Astrocyte (in vitro differentiated cells and primary cell): Measurements from ENCODE around the gene GCNA. TPM values are rescaled to one million over a fixed set of nuclear protein-coding genes. Genes with fewer than 3 reads are reported as not detected.
"Not testable (repeated sequence)": the region's sequence is repeated elsewhere in the genome, so short reads cannot be mapped to it uniquely, and the experiment has no call there.

Experiments used
- DNase-seq: peaks from one replicate; pipeline ENCODE4 v3.0.0-alpha.2; 2010; ENCODE audit warnings: low read depth
- FAIRE-seq: peaks from 2 replicates; lab custom pipeline; 2011; peaks lifted over from hg19 to GRCh38; lab: Jason Lieb, UNC
- H2AFZ ChIP-seq: 2 replicates; pipeline ENCODE4 v1.6.0; 2012; ENCODE audit warnings: low read depth, low read length, inconsistent platforms
- H3K27ac ChIP-seq: 2 replicates; pipeline ENCODE4 v1.5.1; 2011; ENCODE audit warnings: low read depth, low read length, inconsistent platforms
- H3K27me3 ChIP-seq: 2 replicates; pipeline ENCODE4 v1.6.0; 2011; ENCODE audit warnings: low read length, inconsistent platforms; ENCODE audit not compliant: insufficient read depth
- H3K36me3 ChIP-seq: 2 replicates; pipeline ENCODE4 v1.5.1; 2011; ENCODE audit warnings: low read length, inconsistent platforms; ENCODE audit not compliant: insufficient read depth
- H3K4me1 ChIP-seq: 2 replicates; pipeline ENCODE4 v1.5.1; 2011; ENCODE audit warnings: low read length, inconsistent platforms; ENCODE audit not compliant: insufficient read depth
- H3K4me2 ChIP-seq: 2 replicates; pipeline ENCODE4 v1.6.0; 2012; ENCODE audit warnings: low read length, inconsistent platforms
- H3K4me3 ChIP-seq: 2 replicates; pipeline ENCODE4 v1.5.1; 2011; ENCODE audit warnings: low read depth, mild to moderate bottlenecking, low read length, inconsistent platforms; ENCODE audit not compliant: insufficient read depth
- H3K79me2 ChIP-seq: 2 replicates; pipeline ENCODE4 v1.6.0; 2012; ENCODE audit warnings: mild to moderate bottlenecking, low read length, inconsistent platforms; ENCODE audit not compliant: insufficient read depth
- H3K9ac ChIP-seq: 2 replicates; pipeline ENCODE4 v1.6.0; 2012; ENCODE audit warnings: mild to moderate bottlenecking, low read length, inconsistent platforms
- H3K9me3 ChIP-seq: 2 replicates; pipeline ENCODE4 v1.5.1; 2012; ENCODE audit warnings: low read depth, mild to moderate bottlenecking, low read length, inconsistent platforms; ENCODE audit not compliant: insufficient read depth
- H4K20me1 ChIP-seq: 2 replicates; pipeline ENCODE4 v1.6.0; 2012; ENCODE audit warnings: low read length, inconsistent platforms; ENCODE audit not compliant: insufficient read depth
- H3K27ac Mint-ChIP-seq: one replicate; pipeline ENCODE4 v1.8.0; 2021; ENCODE audit warnings: mild to moderate bottlenecking, mixed read lengths; ENCODE audit not compliant: unreplicated experiment
- H3K27me3 Mint-ChIP-seq: one replicate; pipeline ENCODE4 v1.8.0; 2021; ENCODE audit warnings: low read depth, mixed read lengths; ENCODE audit not compliant: unreplicated experiment
- H3K36me3 Mint-ChIP-seq: one replicate; pipeline ENCODE4 v1.8.0; 2021; ENCODE audit warnings: low read depth, mixed read lengths; ENCODE audit not compliant: unreplicated experiment
- H3K4me1 Mint-ChIP-seq: one replicate; pipeline ENCODE4 v1.8.0; 2021; ENCODE audit warnings: low read depth, mixed read lengths; ENCODE audit not compliant: unreplicated experiment
- H3K4me3 Mint-ChIP-seq: one replicate; pipeline ENCODE4 v1.8.0; 2021; ENCODE audit warnings: mild to moderate bottlenecking, moderate library complexity, mixed read lengths; ENCODE audit not compliant: unreplicated experiment
- H3K9me3 Mint-ChIP-seq: one replicate; pipeline ENCODE4 v1.8.0; 2021; ENCODE audit warnings: mild to moderate bottlenecking, mixed read lengths; ENCODE audit not compliant: unreplicated experiment
- EZH2 ChIP-seq: IDR thresholded peaks from 2 replicates; pipeline ENCODE4 v1.6.1; 2012; ENCODE audit warnings: mild to moderate bottlenecking, low read length, inconsistent platforms; ENCODE audit not compliant: insufficient read depth
- total RNA-seq: library from RNA; stranded (reverse); gene quantifications from 2 replicates; pipeline ENCODE4 v1.2.1, GENCODE V29; 2021
- TF ChIP-seq, protein P1 (sequence below): IDR thresholded peaks from 2 replicates; pipeline ENCODE4 v1.5.1; 2011; ENCODE audit warnings: low read depth, mild to moderate bottlenecking, inconsistent platforms, low read length, moderate library complexity; ENCODE audit not compliant: insufficient read depth

The GCNA gene
- total RNA-seq, 1 donor from 2014 or later: 2.2 TPM

DNA sequence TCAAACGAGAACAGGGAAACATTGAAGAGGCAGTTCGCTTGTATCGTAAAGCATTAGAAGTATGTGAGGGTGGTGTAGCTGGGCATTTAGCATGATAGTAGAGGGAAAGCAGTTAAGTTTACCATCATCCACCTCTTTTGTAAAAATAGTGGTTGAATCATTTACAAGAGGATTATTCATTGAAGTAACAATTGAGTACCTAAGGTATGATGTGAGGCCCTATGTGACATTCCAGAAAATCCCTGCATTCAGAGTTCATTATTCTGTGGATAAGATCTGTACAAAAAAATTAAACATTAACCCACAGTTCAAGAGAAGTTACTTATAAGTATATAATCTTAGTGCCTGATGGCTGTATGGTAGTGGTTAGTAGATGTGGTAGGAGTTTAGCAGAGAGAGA lies 22.2 kb upstream of the GCNA start:
- Histone ChIP-seq H3K9me3 (no peaks in the 10 kb centered on the region), H2AFZ (no peak overlapping the region), H3K36me3 (peaks cover 43% of the 10 kb centered on the region), H3K4me1 (no peaks in the 10 kb centered on the region), H3K4me3 (no peak overlapping the region), H3K4me2 (no peak overlapping the region), H4K20me1 (peaks cover 29% of the 10 kb centered on the region), H3K27me3 (no peaks in the 10 kb centered on the region), H3K79me2 (peaks cover 14% of the 10 kb centered on the region), H3K9ac (no peak overlapping the region), H3K27ac (no peak overlapping the region)
- H3K4me1 Mint-ChIP-seq: no peaks in the 10 kb centered on the region
- H3K4me3 Mint-ChIP-seq: no peak overlapping the region
- H3K27ac Mint-ChIP-seq: no peak overlapping the region
- no peak for DNase-seq
- no peak for FAIRE-seq
- peaks cover 1% of the 10 kb centered on the region for H3K36me3 Mint-ChIP-seq
- no peaks in the 10 kb centered on the region for H3K27me3 Mint-ChIP-seq
- TF ChIP-seq, protein P1, sequence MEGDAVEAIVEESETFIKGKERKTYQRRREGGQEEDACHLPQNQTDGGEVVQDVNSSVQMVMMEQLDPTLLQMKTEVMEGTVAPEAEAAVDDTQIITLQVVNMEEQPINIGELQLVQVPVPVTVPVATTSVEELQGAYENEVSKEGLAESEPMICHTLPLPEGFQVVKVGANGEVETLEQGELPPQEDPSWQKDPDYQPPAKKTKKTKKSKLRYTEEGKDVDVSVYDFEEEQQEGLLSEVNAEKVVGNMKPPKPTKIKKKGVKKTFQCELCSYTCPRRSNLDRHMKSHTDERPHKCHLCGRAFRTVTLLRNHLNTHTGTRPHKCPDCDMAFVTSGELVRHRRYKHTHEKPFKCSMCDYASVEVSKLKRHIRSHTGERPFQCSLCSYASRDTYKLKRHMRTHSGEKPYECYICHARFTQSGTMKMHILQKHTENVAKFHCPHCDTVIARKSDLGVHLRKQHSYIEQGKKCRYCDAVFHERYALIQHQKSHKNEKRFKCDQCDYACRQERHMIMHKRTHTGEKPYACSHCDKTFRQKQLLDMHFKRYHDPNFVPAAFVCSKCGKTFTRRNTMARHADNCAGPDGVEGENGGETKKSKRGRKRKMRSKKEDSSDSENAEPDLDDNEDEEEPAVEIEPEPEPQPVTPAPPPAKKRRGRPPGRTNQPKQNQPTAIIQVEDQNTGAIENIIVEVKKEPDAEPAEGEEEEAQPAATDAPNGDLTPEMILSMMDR: no peak
- no peak for TF ChIP-seq EZH2
- no peaks in the 10 kb centered on the region for H3K9me3 Mint-ChIP-seq

DNA sequence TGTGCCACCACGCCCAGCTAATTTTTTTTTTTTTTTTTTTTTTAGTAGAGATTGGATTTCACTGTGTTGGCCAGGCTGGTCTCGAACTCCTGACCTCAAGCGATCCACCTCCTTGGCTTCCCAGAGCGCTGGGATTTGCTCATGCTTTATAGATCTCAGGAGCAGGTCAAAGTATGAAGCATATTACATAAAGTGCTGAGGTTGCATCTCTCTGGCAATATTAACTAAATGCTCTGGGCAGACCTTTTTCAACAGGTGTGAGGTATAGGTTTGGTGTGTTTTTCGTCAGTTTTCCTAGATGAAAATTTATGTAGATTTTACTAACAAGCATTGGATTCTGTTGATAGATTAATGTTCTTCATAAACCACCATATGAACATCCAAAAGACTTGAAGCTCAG lies 19.3 kb upstream of the GCNA start:
- no peak for FAIRE-seq
- Histone ChIP-seq H2AFZ (no peak overlapping the region), H3K9me3 (no peaks in the 10 kb centered on the region), H3K4me3 (no peak overlapping the region), H3K27ac (no peak overlapping the region), H4K20me1 (peaks cover 36% of the 10 kb centered on the region), H3K4me1 (no peaks in the 10 kb centered on the region), H3K4me2 (no peak overlapping the region), H3K9ac (no peak overlapping the region), H3K36me3 (peaks cover 60% of the 10 kb centered on the region), H3K79me2 (peaks cover 5% of the 10 kb centered on the region), H3K27me3 (no peaks in the 10 kb centered on the region)
- TF ChIP-seq EZH2: no peak
- TF ChIP-seq, protein P1: no peak
- DNase-seq: no peak
- Mint-ChIP-seq H3K27me3 (no peaks in the 10 kb centered on the region), H3K27ac (no peak overlapping the region), H3K4me1 (no peaks in the 10 kb centered on the region), H3K4me3 (no peak overlapping the region), H3K36me3 (peaks cover 1% of the 10 kb centered on the region), H3K9me3 (no peaks in the 10 kb centered on the region)

DNA sequence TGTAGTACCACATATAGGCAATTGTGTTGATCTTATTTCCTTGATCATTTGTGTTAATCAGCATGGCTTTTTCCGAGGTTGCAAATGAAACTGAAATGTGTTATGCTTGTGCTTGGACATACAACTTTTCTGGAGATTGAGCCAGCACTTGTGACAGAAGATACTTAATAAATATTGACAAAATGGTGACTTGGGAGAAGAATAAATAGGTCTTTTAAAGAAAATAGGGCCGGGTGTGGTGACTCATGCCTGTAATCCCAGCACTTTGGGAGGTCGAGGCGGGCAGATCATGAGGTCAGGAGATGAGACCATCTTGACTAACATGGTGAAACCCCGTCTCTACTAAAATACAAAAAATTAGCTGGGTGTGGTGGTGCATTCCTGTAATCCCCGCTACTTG lies 18.5 kb upstream of the GCNA start:
- FAIRE-seq, DNase-seq: not testable (repeated sequence)

More for the DNA sequence above, 18.5 kb upstream of the GCNA start:
- peaks cover 32% of the 10 kb centered on the region for H4K20me1 ChIP-seq
- not testable (repeated sequence) for H3K27me3 ChIP-seq, H3K9ac ChIP-seq, H3K36me3 Mint-ChIP-seq, H2AFZ ChIP-seq, H3K4me3 Mint-ChIP-seq, H3K4me1 ChIP-seq, H3K4me3 ChIP-seq, H3K27ac ChIP-seq, H3K4me1 Mint-ChIP-seq, H3K9me3 Mint-ChIP-seq, H3K9me3 ChIP-seq, H3K4me2 ChIP-seq, H3K79me2 ChIP-seq, H3K27ac Mint-ChIP-seq, H3K27me3 Mint-ChIP-seq
- H3K36me3 ChIP-seq: peaks cover 60% of the 10 kb centered on the region
